Epithelial cell of esophagus (primary cell): ENCODE data around the gene TMEM221.
A peak's percentile ranks its signal among the peaks of the same experiment; 100 is the strongest.
"Not testable (repeated sequence)": the region's sequence is repeated elsewhere in the genome, so short reads cannot be mapped to it uniquely, and the experiment has no call there.

Experiments used
- DNase-seq: peaks from one replicate; pipeline ENCODE4 v3.0.0; 2010; ENCODE audit warnings: low read depth
- H3K4me3 ChIP-seq: 2 replicates; pipeline ENCODE4 v1.5.1; 2011; ENCODE audit warnings: mild to moderate bottlenecking, low read length, control low read depth
- TF ChIP-seq, protein P1 (sequence below): IDR thresholded peaks from 2 replicates; pipeline ENCODE4 v1.5.1; 2011; ENCODE audit warnings: low read depth, mild to moderate bottlenecking, low read length, control low read depth, inconsistent platforms; ENCODE audit not compliant: insufficient read depth; ENCODE audit errors: missing control alignments

Gene TMEM221

DNA sequence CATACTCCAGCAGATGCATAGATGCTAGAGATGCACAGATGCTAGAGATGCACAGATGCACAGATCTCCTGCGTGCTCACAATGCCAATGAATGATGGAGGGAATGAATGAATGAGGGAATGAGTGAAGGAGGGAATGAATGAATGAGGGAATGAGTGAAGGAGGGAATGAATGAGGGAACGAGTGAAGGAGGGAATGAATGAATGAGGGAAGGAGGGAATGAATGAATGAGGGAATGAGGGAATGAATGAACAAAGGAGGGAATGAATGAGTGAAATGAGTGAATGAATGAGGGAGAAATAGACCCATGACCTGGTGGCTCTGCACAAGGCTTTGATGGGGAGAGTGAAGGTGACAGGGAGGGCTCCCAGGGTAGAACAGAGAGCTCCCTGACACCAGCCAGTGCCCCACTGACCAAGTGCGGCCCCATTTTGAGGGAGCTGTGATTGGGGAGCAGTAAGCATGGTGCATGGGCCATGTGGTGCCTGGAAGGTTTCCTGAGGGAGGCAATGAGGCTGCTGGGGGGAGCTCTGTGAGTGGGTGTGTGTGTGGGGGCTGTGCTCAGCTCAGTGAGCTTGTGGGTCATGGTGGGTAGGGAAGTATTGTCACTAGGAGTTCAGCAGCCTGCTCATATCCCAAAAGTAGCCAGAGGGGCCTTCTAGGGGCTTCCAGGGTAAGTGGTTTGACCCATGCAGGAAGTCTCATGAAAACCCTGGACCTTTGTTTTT is 34.6 kb upstream of the TMEM221 start:
- no peak overlapping the region for H3K4me3 ChIP-seq
- no peak for DNase-seq
- TF ChIP-seq, protein P1, sequence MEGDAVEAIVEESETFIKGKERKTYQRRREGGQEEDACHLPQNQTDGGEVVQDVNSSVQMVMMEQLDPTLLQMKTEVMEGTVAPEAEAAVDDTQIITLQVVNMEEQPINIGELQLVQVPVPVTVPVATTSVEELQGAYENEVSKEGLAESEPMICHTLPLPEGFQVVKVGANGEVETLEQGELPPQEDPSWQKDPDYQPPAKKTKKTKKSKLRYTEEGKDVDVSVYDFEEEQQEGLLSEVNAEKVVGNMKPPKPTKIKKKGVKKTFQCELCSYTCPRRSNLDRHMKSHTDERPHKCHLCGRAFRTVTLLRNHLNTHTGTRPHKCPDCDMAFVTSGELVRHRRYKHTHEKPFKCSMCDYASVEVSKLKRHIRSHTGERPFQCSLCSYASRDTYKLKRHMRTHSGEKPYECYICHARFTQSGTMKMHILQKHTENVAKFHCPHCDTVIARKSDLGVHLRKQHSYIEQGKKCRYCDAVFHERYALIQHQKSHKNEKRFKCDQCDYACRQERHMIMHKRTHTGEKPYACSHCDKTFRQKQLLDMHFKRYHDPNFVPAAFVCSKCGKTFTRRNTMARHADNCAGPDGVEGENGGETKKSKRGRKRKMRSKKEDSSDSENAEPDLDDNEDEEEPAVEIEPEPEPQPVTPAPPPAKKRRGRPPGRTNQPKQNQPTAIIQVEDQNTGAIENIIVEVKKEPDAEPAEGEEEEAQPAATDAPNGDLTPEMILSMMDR: no peak

DNA sequence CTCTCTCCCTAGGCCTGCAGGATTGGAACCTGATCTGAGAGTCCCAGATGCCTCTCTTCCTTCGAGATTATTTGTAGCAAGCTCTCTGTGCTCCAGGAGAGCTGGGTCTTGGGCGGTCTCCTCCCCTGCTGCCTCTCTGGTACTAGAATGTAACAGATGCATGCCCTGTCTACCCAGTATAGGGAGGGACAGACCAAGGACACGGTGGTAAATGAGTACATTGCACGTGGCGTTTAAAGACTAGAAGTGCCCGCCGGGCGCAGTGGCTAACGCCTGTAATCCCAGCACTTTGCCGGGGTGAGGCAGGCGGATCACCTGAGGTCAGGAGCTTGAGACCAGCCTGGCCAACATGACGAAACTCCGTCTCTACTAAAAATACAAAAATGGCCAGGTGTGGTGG is 33.5 kb upstream of the TMEM221 start:
- no peak overlapping the region for H3K4me3 ChIP-seq
- DNase-seq: no peak
- TF ChIP-seq, protein P1: no peak

DNA sequence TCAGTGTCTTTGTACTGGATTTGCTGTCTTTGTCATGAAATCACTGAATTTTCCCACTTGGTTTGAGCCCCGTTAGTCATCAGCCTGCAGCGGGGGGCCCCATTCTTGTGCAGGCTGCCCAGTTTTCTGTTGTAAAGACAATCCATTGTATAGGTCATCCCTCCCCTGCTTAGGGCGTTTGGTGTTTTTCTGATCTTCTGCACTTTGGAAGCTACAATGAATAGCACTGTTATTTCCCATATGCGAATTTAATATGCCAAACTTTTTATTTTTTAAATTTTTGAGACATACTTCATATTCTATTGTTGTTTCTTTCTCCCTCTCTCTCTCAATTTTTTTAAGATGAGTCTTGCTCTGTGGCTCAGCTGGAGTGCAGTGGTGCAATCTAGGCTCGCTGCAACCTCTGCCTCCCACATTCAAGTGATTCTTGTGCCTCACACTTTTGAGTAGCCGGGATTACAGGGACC is 30.9 kb upstream of the TMEM221 start:
- DNase-seq: no peak
- no peak overlapping the region for H3K4me3 ChIP-seq
- TF ChIP-seq, protein P1: no peak

DNA sequence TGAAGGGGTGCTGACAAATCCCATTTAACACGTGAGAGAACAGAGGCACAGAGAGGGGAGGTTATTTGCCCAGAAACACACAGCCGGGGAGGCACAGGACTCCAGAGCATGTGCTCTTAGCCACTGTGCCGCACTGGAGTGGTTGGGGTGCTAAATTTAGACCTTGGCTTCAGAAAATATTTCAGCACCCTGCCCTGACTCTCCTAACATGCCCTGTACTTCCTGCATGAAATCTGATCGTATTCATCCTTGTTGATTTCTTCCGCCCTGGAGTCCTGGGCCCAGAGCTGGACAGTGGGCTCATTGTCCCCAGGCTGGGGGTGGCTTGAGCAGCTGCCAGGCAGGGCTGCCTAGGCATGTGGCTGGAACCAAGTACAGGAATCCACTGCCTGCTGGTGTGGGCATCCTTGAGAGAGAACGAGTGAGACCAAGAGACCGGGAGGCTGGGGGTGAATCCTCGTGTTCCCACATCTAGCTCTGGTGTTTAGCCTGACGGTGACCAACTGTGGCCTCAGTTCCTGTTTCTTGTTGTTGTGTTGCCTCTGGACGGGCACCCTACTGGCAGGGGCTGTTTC is 27.2 kb upstream of the TMEM221 start:
- no peak overlapping the region for H3K4me3 ChIP-seq
- peak; percentile 25 for DNase-seq

DNA sequence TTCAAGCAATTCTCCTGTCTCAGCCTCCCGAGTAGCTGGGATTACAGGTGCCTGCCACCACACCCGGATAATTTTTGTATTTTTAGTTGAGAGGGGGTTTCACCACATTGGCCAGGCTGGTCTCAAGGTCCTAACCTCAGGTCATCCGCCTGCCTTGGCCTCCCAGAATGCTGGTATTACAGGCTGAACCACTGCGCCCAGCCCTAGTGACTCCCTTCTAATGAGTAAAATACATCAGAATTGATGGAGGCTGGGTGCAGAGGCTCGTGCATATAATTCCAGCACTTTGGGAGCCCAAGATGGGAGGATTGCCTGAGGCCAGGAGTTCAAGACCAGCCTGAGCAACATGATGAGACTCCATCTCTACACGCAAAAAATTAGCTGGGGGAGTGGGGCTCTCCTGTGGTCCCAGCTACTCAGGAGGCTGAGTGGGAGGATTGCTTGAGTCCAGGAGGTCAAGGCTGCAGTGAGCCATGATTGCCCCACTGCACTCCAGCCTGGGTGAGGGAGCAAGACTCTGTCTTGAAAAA is 26.6 kb upstream of the TMEM221 start:
- DNase-seq, H3K4me3 ChIP-seq: not testable (repeated sequence)

More for the DNA sequence above, 27.2 kb upstream of the TMEM221 start:
- TF ChIP-seq, protein P1: no peak

DNA sequence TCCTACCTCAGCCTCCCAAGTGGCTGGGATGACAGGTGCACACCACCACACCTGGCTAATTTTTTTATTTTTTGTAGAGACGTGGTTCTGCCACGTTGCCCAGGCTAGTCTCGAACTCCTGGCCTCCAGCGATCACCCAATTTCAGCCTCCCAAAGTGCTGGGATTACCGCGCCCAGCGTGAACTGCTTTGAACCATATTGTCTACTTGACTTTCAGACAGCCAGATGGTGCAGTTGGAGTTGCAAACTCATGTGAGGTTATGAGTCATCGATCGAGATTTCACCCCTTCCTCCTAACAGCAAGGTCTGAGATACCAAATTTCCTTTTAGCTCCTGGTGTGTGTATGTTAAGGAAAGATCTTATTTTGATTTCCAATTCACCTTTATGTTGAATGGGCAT is 24.6 kb upstream of the TMEM221 start:
- H3K4me3 ChIP-seq: no peak overlapping the region
- DNase-seq: peak; percentile 74
- TF ChIP-seq, protein P1: no peak

DNA sequence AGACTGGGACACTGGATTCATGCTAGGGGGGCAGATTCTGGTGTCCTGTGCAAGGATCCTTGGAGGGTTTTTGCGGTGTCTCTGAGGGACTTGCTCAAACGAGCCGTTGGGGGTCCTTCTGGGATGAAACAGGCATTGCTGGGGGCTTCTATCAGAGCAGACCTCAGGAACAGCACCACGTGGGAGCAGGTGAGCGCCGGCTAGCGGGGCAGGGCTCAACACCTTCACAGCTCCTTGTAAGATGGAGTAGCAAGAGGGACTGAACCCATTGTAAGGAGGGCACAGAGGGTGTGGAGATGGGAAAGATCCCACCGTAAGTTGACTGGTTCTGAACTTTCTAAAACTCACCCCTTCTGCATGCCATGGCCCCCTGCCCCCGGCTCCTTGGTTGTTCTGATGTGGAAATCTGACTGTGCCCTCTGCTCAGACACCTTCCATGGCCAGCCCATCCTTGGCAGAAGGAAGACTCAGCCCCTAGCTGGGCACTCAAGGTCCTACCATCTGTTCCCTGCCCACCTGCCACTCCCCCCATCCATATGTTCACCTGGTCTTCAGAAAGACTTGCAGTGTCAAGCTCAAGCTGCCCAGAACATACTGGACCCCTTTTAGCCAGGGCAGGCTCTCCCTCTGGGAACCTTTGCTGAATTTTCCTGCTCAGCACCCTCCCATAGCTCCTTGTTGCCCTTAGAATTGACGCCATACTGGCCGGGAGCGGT is 23.1 kb upstream of the TMEM221 start:
- DNase-seq: no peak
- peak overlapping the region; percentile 71 for H3K4me3 ChIP-seq
- TF ChIP-seq, protein P1: no peak
